GM10847 (cell line): Measurements from ENCODE around the gene ENO2.

Source experiments
- POLR2A ChIP-seq: IDR thresholded peaks from 2 replicates; pipeline ENCODE4 v1.6.1; 2011; ENCODE audit not compliant: insufficient read length; ENCODE audit errors: extremely low read depth

The ENO2 gene

DNA sequence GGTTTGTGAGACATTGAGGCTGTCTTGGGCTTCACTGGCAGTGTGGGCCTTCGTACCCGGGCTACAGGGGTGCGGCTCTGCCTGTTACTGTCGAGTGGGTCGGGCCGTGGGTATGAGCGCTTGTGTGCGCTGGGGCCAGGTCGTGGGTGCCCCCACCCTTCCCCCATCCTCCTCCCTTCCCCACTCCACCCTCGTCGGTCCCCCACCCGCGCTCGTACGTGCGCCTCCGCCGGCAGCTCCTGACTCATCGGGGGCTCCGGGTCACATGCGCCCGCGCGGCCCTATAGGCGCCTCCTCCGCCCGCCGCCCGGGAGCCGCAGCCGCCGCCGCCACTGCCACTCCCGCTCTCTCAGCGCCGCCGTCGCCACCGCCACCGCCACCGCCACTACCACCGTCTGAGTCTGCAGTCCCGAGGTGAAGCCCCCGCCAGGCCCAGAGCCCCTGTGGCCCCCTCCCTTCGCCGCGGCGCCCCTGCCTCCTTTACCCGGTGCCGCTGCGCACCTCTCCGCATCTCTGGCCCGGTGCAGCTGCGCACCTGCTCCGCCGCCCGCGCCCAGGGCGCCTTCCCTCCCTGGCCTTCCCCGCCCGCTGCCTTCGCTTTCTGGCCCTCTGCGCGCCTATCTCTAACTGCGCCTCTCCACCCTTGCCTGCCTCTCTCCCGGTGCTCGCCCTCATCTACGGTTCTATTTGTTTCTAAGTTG lies at the start of gene ENO2:
ENO2 (plus strand) TSS at position 335 of the 701 bp plus-strand sequence. CDS start 1,253 bp downstream, outside the sequence.
- TF ChIP-seq POLR2A: no peak

- no peak for TF ChIP-seq POLR2A
These were observed 48.0 kb upstream of the ENO2 start for GRCh38 chr12:6866163-6866919.

DNA sequence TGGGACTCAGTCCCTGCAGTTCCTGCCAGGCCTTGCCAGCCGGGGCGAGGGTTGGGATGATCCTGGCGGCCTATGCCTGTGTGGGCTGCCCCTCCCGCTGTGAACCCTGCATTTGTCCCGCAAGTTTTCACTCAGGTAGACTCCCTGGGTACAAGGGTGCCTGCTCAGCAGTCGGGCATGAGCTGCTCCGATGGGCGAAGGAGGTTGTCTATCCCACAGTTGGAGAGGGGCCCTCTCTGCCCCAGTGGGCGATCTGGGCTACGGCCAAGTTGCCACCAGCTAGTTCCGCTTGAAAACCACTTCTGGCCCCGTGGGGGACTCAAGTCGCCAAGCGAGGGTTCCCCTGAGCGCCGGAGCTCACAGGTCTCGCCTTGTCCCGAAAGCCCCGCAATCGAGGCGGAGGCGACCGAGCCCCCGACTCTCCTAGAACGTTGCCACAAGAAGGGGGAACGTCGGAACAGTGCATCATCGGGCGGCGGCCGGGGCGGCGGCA lies 47.4 kb upstream of the ENO2 start:
- no peak for TF ChIP-seq POLR2A

- TF ChIP-seq POLR2A: peak; percentile 98
These were observed 46.8 kb upstream of the ENO2 start, which contains the start of gene TPI1 for GRCh38 chr12:6867413-6868210. TPI1 (plus strand) TSS chr12:6867531; CDS start chr12:6867567, 36 bp downstream.

DNA sequence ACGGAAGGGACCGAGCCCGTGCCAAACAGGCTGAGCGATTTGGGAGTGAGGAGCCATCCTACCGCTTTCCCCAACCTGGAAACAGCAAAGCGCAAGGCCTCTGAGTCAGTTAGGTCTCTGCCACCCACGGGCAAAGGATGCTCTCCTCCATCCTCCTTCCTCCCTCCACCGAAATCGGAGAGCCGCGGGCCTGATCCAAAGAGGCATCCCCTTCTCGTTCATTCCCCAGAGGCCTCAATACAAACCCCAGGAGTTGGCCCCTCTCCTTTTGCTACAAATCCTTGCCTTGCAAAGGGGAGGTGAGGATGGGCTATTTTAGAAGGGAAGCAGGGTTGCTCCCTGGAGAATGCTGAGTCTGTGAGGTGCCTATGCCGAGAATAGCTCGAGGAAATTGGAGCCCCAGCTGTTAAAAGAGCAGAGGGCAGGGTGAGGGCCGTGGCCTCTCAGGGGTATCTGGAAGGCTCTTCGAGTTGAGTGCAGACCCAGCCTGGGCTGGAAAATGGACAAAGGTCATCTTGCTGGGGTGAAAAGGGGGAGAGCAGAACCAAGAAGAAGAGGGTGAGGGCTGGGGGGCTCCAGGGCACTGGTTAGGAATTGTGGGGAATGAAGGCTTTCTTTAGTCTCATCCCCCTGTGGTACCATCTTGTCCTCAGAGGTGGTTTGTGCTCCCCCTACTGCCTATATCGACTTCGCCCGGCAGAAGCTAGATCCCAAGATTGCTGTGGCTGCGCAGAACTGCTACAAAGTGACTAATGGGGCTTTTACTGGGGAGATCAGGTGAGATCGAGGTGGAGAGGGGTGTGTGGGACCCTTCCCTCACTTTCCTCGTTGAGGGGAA lies 46.0 kb upstream of the ENO2 start:
- no peak for TF ChIP-seq POLR2A

DNA sequence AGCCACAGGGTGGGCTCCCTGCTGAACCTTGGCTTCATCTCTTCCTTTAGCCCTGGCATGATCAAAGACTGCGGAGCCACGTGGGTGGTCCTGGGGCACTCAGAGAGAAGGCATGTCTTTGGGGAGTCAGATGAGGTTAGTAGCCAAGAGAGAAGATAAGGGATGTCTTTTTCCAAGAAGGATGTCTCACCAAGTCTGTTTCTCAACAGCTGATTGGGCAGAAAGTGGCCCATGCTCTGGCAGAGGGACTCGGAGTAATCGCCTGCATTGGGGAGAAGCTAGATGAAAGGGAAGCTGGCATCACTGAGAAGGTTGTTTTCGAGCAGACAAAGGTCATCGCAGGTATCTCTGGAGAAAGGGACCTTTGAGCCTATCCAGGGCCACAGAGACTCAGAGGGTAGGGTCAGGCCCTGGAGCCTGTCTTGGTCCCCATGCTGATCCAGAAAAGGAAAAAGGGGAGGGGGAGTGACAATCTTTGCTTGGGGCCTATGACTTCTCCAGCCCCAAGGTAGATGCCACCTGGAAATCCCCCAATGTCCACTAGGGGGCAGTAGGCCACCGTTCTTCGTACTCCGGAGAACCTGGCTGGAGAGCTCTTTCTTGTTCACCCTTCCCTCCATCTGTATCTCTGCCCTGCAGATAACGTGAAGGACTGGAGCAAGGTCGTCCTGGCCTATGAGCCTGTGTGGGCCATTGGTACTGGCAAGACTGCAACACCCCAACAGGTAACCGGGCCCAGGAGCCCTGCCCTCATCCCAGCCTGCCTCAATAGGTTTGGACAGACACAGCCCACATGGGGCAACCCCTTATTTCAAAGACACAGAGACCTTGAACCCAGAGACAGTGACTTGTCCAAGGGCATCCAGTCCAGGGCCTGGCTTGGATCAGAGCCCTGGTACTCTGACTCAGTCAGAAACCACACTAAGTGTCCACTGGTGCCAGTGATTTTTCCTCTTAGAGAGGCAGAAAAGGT lies 45.0 kb upstream of the ENO2 start:
- no peak for TF ChIP-seq POLR2A

- no peak for TF ChIP-seq POLR2A
These were observed 43.1 kb upstream of the ENO2 start for GRCh38 chr12:6871052-6871957.

GRCh38 chr12:6872073-6873048 lies 42.0 kb upstream of the ENO2 start:
- TF ChIP-seq POLR2A: peak; percentile 42

DNA sequence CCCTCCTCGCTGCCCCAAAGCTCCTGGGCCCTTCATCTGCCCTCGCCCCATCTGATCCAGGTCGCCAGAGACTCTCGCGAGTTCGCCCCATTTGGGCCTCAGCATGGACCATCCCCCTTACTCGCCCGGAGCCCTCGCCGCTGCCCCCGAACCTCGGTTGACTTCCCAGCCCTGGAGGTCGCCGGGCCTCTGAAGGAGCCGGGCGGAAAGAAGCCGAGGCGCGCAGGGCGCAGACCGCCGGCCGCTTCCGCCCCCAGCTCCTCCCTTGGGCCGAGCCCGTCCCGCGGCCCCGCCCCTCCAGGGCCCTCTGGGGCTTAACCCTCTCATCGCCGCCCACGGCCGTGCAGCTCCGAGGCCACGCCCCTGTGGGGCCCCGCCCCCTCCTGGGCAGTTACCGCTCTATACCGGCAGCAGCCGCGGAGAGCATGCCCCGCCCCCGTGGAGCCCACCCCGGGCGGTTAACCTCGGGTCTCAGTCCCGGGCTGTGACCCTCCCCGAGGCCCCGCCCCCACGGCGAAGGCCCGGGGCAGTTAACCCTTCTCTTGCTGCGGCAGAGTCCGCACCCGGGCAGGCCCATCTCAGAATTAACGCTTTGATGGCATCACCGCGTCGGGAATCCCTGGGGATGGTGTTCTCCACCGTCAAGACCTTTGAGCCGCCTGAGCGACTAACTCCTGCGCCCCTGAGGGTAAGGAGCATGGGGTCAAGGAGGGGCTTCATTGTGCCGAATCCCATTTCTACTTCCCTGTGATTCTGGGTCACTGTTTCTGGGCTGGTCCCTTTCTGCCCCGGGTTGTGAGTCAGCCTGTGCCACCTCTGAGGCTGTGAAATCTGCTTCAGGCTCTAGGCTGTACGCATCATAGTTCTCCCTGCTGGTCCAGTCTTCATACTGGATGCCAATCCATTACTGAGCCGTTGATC lies 41.0 kb upstream of the ENO2 start, which contains the start of gene SPSB2:
SPSB2 (minus strand) TSS at position 210 of the 921 bp plus-strand sequence. CDS start 402 bp downstream, outside the sequence.
- peak; percentile 37 for TF ChIP-seq POLR2A

GRCh38 chr12:6883252-6883651 lies 31.1 kb upstream of the ENO2 start:
- no peak for TF ChIP-seq POLR2A
